B cell (primary cell): ENCODE measurements around the gene ATOSB.

Source experiments
- EZH2 ChIP-seq: IDR thresholded peaks from 2 replicates; pipeline ENCODE4 v1.6.1; 2012; ENCODE audit warnings: borderline replicate concordance, low read depth, mild to moderate bottlenecking, moderate library complexity, low read length; ENCODE audit not compliant: insufficient read depth, poor library complexity, severe bottlenecking
- TF ChIP-seq, protein P1 (sequence below): fragments of 200-600 bp; IDR thresholded peaks from one replicate; pipeline ENCODE4 v1.8.0; 2022; ENCODE audit warnings: antibody characterized with exemption, mild to moderate bottlenecking

DNA sequence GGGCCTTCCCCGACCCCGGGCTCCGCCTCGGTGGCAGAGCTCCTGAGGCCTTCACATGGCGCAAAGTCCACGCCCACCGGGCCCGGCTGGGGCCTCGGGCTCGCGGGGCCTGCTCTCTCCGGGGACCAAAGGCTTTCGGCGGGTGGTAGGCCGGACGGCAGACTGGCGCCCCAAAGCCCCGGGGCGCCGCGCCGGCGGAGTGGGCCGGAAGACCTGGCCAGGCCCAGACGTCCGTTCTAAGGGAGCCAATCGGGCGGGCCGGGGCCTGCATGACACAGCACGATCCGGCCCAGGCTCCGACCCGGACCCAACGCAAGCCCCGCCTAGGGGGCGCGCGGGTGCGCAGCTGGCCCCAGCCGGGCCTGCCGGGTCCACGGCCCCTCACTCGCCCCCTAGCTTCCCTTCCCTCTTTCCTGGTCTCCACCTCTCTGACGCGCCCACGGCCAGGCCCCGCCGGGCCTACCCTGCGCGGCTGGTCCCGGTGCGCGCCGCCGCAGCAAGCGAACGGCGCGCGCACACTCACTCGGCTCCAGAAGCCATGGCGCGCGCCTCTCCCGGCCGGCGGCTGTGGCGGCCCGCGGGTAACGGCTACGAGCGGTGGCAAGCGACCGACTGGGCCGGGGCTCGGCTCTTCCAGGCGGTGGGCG is 43.7 kb downstream of the ATOSB start:
- TF ChIP-seq, protein P1, sequence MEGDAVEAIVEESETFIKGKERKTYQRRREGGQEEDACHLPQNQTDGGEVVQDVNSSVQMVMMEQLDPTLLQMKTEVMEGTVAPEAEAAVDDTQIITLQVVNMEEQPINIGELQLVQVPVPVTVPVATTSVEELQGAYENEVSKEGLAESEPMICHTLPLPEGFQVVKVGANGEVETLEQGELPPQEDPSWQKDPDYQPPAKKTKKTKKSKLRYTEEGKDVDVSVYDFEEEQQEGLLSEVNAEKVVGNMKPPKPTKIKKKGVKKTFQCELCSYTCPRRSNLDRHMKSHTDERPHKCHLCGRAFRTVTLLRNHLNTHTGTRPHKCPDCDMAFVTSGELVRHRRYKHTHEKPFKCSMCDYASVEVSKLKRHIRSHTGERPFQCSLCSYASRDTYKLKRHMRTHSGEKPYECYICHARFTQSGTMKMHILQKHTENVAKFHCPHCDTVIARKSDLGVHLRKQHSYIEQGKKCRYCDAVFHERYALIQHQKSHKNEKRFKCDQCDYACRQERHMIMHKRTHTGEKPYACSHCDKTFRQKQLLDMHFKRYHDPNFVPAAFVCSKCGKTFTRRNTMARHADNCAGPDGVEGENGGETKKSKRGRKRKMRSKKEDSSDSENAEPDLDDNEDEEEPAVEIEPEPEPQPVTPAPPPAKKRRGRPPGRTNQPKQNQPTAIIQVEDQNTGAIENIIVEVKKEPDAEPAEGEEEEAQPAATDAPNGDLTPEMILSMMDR, result peak; percentile 52
- TF ChIP-seq EZH2, result no peak
